Psoas muscle (tissue), 8 donors: ENCODE data around the gene ITSN1. TPM values are rescaled to one million over a fixed set of nuclear protein-coding genes. Genes with fewer than 3 reads are reported as not detected.
A peak's percentile ranks its signal among the peaks of the same experiment; 100 is the strongest.

ENCODE experiments used
- ATAC-seq, 4 donors: fragments of 200-7000 bp; cut with Tn5 transposase; one replicate each; pipeline ENCODE4 v1.9.1; 2020; ENCODE audit warnings: moderate library complexity in 3 of 4, mild to moderate bottlenecking in 2 of 4
- DNase-seq, 2 donors: peaks; one replicate each; pipeline ENCODE4 v3.0.0-alpha.2; 2020
- H3K27ac ChIP-seq: fragments of 200-600 bp; one replicate; pipeline ENCODE4 v1.8.0; 2022
- H3K27me3 ChIP-seq, 3 donors: fragments of 200-600 bp in 1 of 3; one replicate each; pipeline versions ENCODE4 v1.6.1 to v1.8.0; 2013 to 2022; ENCODE audit warnings: low read length in 2 of 3, mild to moderate bottlenecking in 2 of 3, moderate library complexity in 1 of 3; ENCODE audit not compliant: insufficient read depth in 3 of 3
- H3K36me3 ChIP-seq, 2 donors: fragments of 200-600 bp in 1 of 2; one replicate each; pipeline versions ENCODE4 v1.6.1 to v1.8.0; 2013 to 2022; ENCODE audit warnings: low read depth in 1 of 2, mild to moderate bottlenecking in 1 of 2, moderate library complexity in 1 of 2; ENCODE audit not compliant: insufficient read depth in 1 of 2
- H3K4me1 ChIP-seq: fragments of 200-600 bp; one replicate; pipeline ENCODE4 v1.8.0; 2022
- H3K4me3 ChIP-seq: fragments of 200-600 bp; one replicate; pipeline ENCODE4 v1.8.0; 2022; ENCODE audit warnings: mild to moderate bottlenecking
- H3K9me3 ChIP-seq: fragments of 200-600 bp; one replicate; pipeline ENCODE4 v1.8.0; 2022
- WGBS, 3 donors: extraction: QIAGEN DNeasy Blood & Tissue Kit; methylation state at CpG; one replicate each; pipeline versions ENCODE4 v1.1.6 to v1.1.7; 2013; 5-methylcytosine and 5-hydroxymethylcytosine counted together
- intact Hi-C, 2 donors: fragments of 100-400 bp; cut with DNase I; formaldehyde crosslinking; loops; one replicate each; pipeline versions ENCODE4 v1.11.0 to v1.14.2; 2022
- polyA plus RNA-seq, 3 donors: library from polyadenylated mRNA; stranded (reverse); fragments of 200-250 nt; gene quantifications; one replicate each; pipeline ENCODE4 v1.2.3, GENCODE V29; 2013
- total RNA-seq, 4 donors: library from RNA; stranded (reverse); fragmentation: NEBNext Ultra II Directional in 2 of 4; extraction: Animal tissue kit (Norgen Biotek cat#: 25700) in 2 of 4; gene quantifications; one replicate each; pipeline versions ENCODE4 v1.2.1 to v1.2.4, GENCODE V29; 2021 to 2023
- TF ChIP-seq, protein P1 (sequence below): fragments of 200-600 bp; IDR thresholded peaks from one replicate; pipeline ENCODE4 v1.8.0; 2022; ENCODE audit warnings: antibody characterized with exemption
- donor health status: healthy with polysubstance abuse.
- donor health status: DM: no; HTN: no; CAD: no; lungs with moderate emphysema.
- donor health status: Bipolar disorder and iron deficiency.
- donor health status: healthy.
- donor health status: DM: yes; HTN: yes; CAD: no.
- donor health status: DM: no; HTN: no; CAD: no.
- donor health status: DM: no; HTN: no; CAD: no.
- donor health status: DM: yes; HTN: yes; CAD: no.

ITSN1 gene
- total and polyA plus RNA-seq, 7 donors = 9.3 to 43.8 (median 22.4) TPM

GRCh38 chr21:33801424-33802405 lies 159.4 kb downstream of the ITSN1 start:
- Histone ChIP-seq H3K36me3 (no peaks in the 10 kb centered on the region), H3K27ac (peak overlapping the region; percentile 57), H3K4me3 (no peak overlapping the region), H3K27me3 (no peaks in the 10 kb centered on the region), H3K4me1 (peaks cover 29% of the 10 kb centered on the region), H3K9me3 (no peaks in the 10 kb centered on the region)
- TF ChIP-seq, protein P1, sequence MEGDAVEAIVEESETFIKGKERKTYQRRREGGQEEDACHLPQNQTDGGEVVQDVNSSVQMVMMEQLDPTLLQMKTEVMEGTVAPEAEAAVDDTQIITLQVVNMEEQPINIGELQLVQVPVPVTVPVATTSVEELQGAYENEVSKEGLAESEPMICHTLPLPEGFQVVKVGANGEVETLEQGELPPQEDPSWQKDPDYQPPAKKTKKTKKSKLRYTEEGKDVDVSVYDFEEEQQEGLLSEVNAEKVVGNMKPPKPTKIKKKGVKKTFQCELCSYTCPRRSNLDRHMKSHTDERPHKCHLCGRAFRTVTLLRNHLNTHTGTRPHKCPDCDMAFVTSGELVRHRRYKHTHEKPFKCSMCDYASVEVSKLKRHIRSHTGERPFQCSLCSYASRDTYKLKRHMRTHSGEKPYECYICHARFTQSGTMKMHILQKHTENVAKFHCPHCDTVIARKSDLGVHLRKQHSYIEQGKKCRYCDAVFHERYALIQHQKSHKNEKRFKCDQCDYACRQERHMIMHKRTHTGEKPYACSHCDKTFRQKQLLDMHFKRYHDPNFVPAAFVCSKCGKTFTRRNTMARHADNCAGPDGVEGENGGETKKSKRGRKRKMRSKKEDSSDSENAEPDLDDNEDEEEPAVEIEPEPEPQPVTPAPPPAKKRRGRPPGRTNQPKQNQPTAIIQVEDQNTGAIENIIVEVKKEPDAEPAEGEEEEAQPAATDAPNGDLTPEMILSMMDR = no peak
- 65 to 80% (median 75%) methylated on average over 8 of the region's 8 CpGs for WGBS, 3 donors
- peak; percentile 88 to 96 (median 94) for ATAC-seq
- DNase-seq = peak in 1 of 2 donors; percentile 54
- intact Hi-C loops = no loop called here

GRCh38 chr21:33802481-33802880 lies 160.2 kb downstream of the ITSN1 start:
- H3K4me1 ChIP-seq = peaks cover 22% of the 10 kb centered on the region
- no peaks in the 10 kb centered on the region for H3K9me3 ChIP-seq
- no peak for DNase-seq
- H3K27ac ChIP-seq = peak overlapping the region; percentile 57
- H3K4me3 ChIP-seq = no peak overlapping the region
- H3K27me3 ChIP-seq = no peaks in the 10 kb centered on the region
- TF ChIP-seq, protein P1 = no peak
- intact Hi-C loops = no loop called here
- H3K36me3 ChIP-seq = no peaks in the 10 kb centered on the region
- 79 to 86% (median 85%) methylated on average over 4 of the region's 4 CpGs for WGBS, 3 donors
- no peak for ATAC-seq

GRCh38 chr21:33808715-33809367 lies 166.5 kb downstream of the ITSN1 start:
- Histone ChIP-seq H3K9me3 (no peaks in the 10 kb centered on the region), H3K4me1 (peaks cover 23% of the 10 kb centered on the region), H3K27ac (no peak overlapping the region), H3K36me3 (peaks cover 0 to under 1% of the 10 kb centered on the region in 2 donors), H3K4me3 (no peak overlapping the region), H3K27me3 (no peaks in the 10 kb centered on the region)
- no peak for DNase-seq
- TF ChIP-seq, protein P1 = no peak
- intact Hi-C loops = no loop called here
- ATAC-seq = no peak
- 93 to 96% (median 93%) methylated on average over 2 of the region's 2 CpGs for WGBS, 3 donors

- peaks cover 0 to 19% of the 10 kb centered on the region in 2 donors for H3K36me3 ChIP-seq
- peak in 1 of 4 donors; percentile 17 for ATAC-seq
- peaks cover 23% of the 10 kb centered on the region for H3K4me1 ChIP-seq
- no peak for DNase-seq
- WGBS, 3 donors = 39 to 49% (median 42%) methylated on average over 4 of the region's 4 CpGs
- H3K9me3 ChIP-seq = no peaks in the 10 kb centered on the region
- intact Hi-C loops = no loop called here
- H3K27ac ChIP-seq = peak overlapping the region; percentile 33
- H3K4me3 ChIP-seq = no peak overlapping the region
- TF ChIP-seq, protein P1 = no peak
- no peaks in the 10 kb centered on the region for H3K27me3 ChIP-seq
Observed at GRCh38 chr21:33810766-33811165, 168.5 kb downstream of the ITSN1 start.
